HCT116 (cell line): ENCODE data around the gene BMP2K. TPM values are rescaled to one million over a fixed set of nuclear protein-coding genes. Genes with fewer than 3 reads are reported as not detected.

Experiments used
- ATAC-seq: fragments of 200-7000 bp; cut with Tn5 transposase; 2 replicates; pipeline ENCODE4 v1.9.1; 2020; ENCODE audit warnings: mild to moderate bottlenecking, moderate library complexity
- BruUV-seq: library from RNA; stranded (reverse); fragments of 400-500 nt; replicated peaks from 2 replicates; lab custom pipeline; 2021; lab: Mats Ljungman, UMichigan
- CTCF ChIA-PET: fragments of 300-600 bp; sonication (Branson Sonifier 250); formaldehyde crosslinking; loops from one replicate; lab custom pipeline; 2021; ENCODE audit warnings: antibody characterized with exemption; lab: Charles Lee
- POLR2A ChIA-PET: fragments of 300-600, 350-600 bp; sonication (Branson Sonifier 250); formaldehyde crosslinking; loops from one replicate; lab custom pipeline; 2021; ENCODE audit warnings: antibody characterized with exemption; lab: Charles Lee
- RAD21 ChIA-PET, 2 experiments: fragments of 300-600 bp; sonication (Branson Sonifier 250); formaldehyde crosslinking; loops; one replicate each; lab custom pipeline; 2023; ENCODE audit warnings: low total read pairs in 2 of 2; ENCODE audit not compliant: uncharacterized antibody in 2 of 2, unreplicated experiment in 2 of 2, low non-redundant PET in 1 of 2; lab: Charles Lee
- DNase-seq: peaks from one replicate; pipeline ENCODE4 v3.0.0-alpha.2; 2010; ENCODE audit warnings: low read depth, low spot score
- H2AFZ ChIP-seq: fragments of 200-600 bp; shearing (Covaris generic), sonication (generic); 2 replicates; pipeline ENCODE4 v1.6.1; 2017; ENCODE audit warnings: low read depth, mixed run types, mixed read lengths, antibody characterized with exemption, low read length; ENCODE audit not compliant: poor library complexity, severe bottlenecking
- H3K27ac ChIP-seq: 2 replicates; pipeline ENCODE4 v1.5.1; 2012; ENCODE audit warnings: low read depth, low read length
- H3K27me3 ChIP-seq: fragments of 200-600 bp; sonication (generic); 2 replicates; pipeline ENCODE4 v1.6.1; 2016; ENCODE audit warnings: mixed run types, low read length, mixed read lengths; ENCODE audit not compliant: insufficient read depth
- H3K36me3 ChIP-seq, 2 experiments: fragments of 200-500 bp in 1 of 2; fragments of 200-600 bp in 1 of 2; sonication (Bioruptor generic) in 1 of 2; sonication (generic) in 1 of 2; 2 replicates each; pipeline versions ENCODE4 v1.5.1 to v1.6.1; 2014 to 2016; ENCODE audit warnings: low read length in 2 of 2, inconsistent platforms in 1 of 2, mixed read lengths in 1 of 2, mixed run types in 1 of 2; ENCODE audit not compliant: insufficient read depth in 2 of 2, control insufficient read depth in 1 of 2
- H3K4me1 ChIP-seq, 2 experiments: fragments of 200-600 bp in 1 of 2; sonication (generic) in 1 of 2; 2 replicates each; pipeline versions ENCODE4 v1.5.1 to v1.6.1; 2012 to 2017; ENCODE audit warnings: low read length in 2 of 2, inconsistent platforms in 1 of 2, mild to moderate bottlenecking in 1 of 2, mixed read lengths in 1 of 2, mixed run types in 1 of 2, moderate library complexity in 1 of 2; ENCODE audit not compliant: insufficient read depth in 2 of 2, control insufficient read depth in 1 of 2
- H3K4me2 ChIP-seq: fragments of 200-600 bp; sonication (generic); 2 replicates; pipeline ENCODE4 v1.6.1; 2017; ENCODE audit warnings: mixed run types, low read length, mixed read lengths
- H3K4me3 ChIP-seq, 2 experiments: fragments of 200-600 bp in 1 of 2; sonication (generic) in 1 of 2; replicated peaks in 1 of 2; 2 replicates each; pipeline ENCODE4 v1.5.1; 2011 to 2016; ENCODE audit warnings: low read length in 2 of 2, control low read depth in 1 of 2, low read depth in 1 of 2, mild to moderate bottlenecking in 1 of 2, mixed read lengths in 1 of 2, mixed run types in 1 of 2
- H3K79me2 ChIP-seq: fragments of 200-600 bp; sonication (generic); 2 replicates; pipeline ENCODE4 v1.6.1; 2017; ENCODE audit warnings: mild to moderate bottlenecking, mixed run types, low read length, moderate library complexity, mixed read lengths; ENCODE audit not compliant: insufficient read depth
- H3K9ac ChIP-seq: fragments of 200-600 bp; sonication (generic); 2 replicates; pipeline ENCODE4 v1.6.1; 2016; ENCODE audit warnings: low read length, mixed read lengths
- H3K9me2 ChIP-seq: fragments of 200-600 bp; sonication (generic), shearing (Covaris generic); 2 replicates; pipeline ENCODE4 v1.6.1; 2017; ENCODE audit warnings: mixed run types, mild to moderate bottlenecking, moderate library complexity; ENCODE audit not compliant: insufficient read depth
- H3K9me3 ChIP-seq, 2 experiments: fragments of 200-500 bp in 1 of 2; fragments of 200-600 bp in 1 of 2; sonication (Bioruptor generic) in 1 of 2; sonication (generic) in 1 of 2; 2 replicates each; pipeline ENCODE4 v1.6.1; 2014 to 2017; ENCODE audit warnings: low read length in 2 of 2, mixed read lengths in 2 of 2, inconsistent platforms in 1 of 2, low read depth in 1 of 2, mild to moderate bottlenecking in 1 of 2, mixed run types in 1 of 2, moderate library complexity in 1 of 2; ENCODE audit not compliant: control insufficient read depth in 1 of 2, insufficient read depth in 1 of 2
- H4K20me1 ChIP-seq: fragments of 200-600 bp; sonication (generic), shearing (Covaris generic); 2 replicates; pipeline ENCODE4 v1.6.1; 2017; ENCODE audit warnings: mixed run types, mild to moderate bottlenecking, moderate library complexity; ENCODE audit not compliant: insufficient read depth
- CBX3 ChIP-seq: IDR thresholded peaks from 2 replicates; pipeline ENCODE4 v1.6.1; 2012; ENCODE audit warnings: low read depth
- EZH2phosphoT487 ChIP-seq: fragments of 200-600 bp; IDR thresholded peaks from 2 replicates; pipeline ENCODE4 v1.6.1; 2018; ENCODE audit warnings: antibody characterized with exemption, borderline replicate concordance
- SP1 ChIP-seq: IDR thresholded peaks from 2 replicates; pipeline ENCODE4 v1.6.1; 2012; ENCODE audit warnings: low read depth
- SRF ChIP-seq: IDR thresholded peaks from 2 replicates; pipeline ENCODE4 v1.6.1; 2012; ENCODE audit warnings: low read depth
- YY1 ChIP-seq: IDR thresholded peaks from 2 replicates; pipeline ENCODE4 v1.6.1; 2011; ENCODE audit warnings: low read length, low read depth, moderate library complexity, mild to moderate bottlenecking; ENCODE audit not compliant: insufficient replicate concordance; ENCODE audit errors: extremely low read depth
- intact Hi-C: fragments of 100-400 bp; cut with micrococcal nuclease; formaldehyde crosslinking; loops from 2 replicates; pipeline ENCODE4 v1.10.0; 2022
- total RNA-seq: library from RNA; stranded (reverse); gene quantifications from one replicate; pipeline ENCODE4 v1.2.1, GENCODE V29; 2021; ENCODE audit not compliant: unreplicated experiment
- TF ChIP-seq, protein P1 (sequence below): IDR thresholded peaks from 2 replicates; pipeline ENCODE4 v1.6.1; 2012; ENCODE audit warnings: low read depth
- TF ChIP-seq, protein P2 (sequence below): IDR thresholded peaks from 2 replicates; pipeline ENCODE4 v1.6.1; 2011; ENCODE audit warnings: mild to moderate bottlenecking, low read length, moderate library complexity; ENCODE audit not compliant: insufficient replicate concordance; ENCODE audit errors: extremely low read depth
- TF ChIP-seq, protein P3 (sequence below), 3 experiments: fragments of 200-600 bp in 1 of 3; sonication (generic) in 1 of 3; IDR thresholded peaks in 2 of 3; conservative IDR thresholded peaks in 1 of 3; 2 replicates each; pipeline ENCODE4 v1.5.1; 2012 to 2017; ENCODE audit warnings: low read depth in 2 of 3, low read length in 2 of 3, antibody characterized with exemption in 1 of 3, borderline replicate concordance in 1 of 3, control low read depth in 1 of 3, mild to moderate bottlenecking in 1 of 3, mixed read lengths in 1 of 3, mixed run types in 1 of 3, moderate library complexity in 1 of 3; ENCODE audit not compliant: insufficient read depth in 1 of 3
- TF ChIP-seq, protein P4 (sequence below): IDR thresholded peaks from 2 replicates; pipeline ENCODE4 v1.6.1; 2012

Gene BMP2K
- total RNA-seq, 1 experiment from 2014 or later: 27.7 TPM

DNA sequence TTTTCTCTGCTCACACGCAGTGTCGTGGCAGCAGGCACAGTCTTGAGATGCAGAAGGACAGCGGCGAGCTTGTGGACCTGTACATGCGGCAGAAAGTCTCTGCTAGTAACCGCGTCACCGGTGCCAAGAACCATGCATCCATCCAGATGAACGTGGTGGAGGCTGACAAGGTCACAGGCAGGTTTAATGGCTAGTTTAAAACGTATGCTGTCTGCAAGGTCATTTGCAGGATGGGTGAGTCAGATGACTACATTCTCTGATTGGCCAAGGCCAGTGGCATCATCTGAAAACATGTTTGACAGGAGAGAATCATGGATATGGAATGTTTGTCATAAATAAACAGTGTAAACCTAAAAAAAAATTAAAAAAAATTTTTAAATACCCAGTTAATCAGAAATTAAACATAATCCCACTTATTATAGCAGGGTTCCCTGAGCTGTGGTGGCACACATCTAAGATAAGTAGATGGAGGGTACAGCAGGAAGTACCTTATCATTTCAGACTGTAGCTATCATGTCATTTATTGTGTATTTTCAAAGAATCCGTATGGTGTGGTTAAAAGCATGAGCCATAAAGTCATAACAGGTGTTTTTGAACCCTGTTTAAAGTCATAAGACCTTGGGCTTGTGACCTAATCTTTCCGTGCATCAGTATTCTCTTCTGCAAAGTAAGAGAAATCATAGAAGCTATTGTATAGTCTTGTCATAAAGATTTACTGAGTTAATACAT is 7.5 kb upstream of the BMP2K start:
- CTCF ChIA-PET: no interaction called here
- no TSS peak for BruUV-seq
- DNase-seq: no peak
- H3K4me3 ChIP-seq: no peak overlapping the region
- RAD21 ChIA-PET: no interaction called here
- H2AFZ ChIP-seq: no peak overlapping the region
- H4K20me1 ChIP-seq: no peaks in the 10 kb centered on the region
- no peaks in the 10 kb centered on the region for H3K36me3 ChIP-seq
- no peaks in the 10 kb centered on the region for H3K27me3 ChIP-seq
- H3K9me2 ChIP-seq: no peaks in the 10 kb centered on the region
- POLR2A ChIA-PET: no interaction called here
- H3K9ac ChIP-seq: no peak overlapping the region
- no peak overlapping the region for H3K27ac ChIP-seq
- 0 out of 4 replicates have a peak, but pooled peaks cover 0 to 3% of the 10 kb centered on the region in 2 experiments for H3K4me1 ChIP-seq
- TF ChIP-seq YY1 (no peak), SP1 (no peak), CBX3 (no peak), SRF (no peak), EZH2phosphoT487 (no peak)
- TF ChIP-seq, protein P1, sequence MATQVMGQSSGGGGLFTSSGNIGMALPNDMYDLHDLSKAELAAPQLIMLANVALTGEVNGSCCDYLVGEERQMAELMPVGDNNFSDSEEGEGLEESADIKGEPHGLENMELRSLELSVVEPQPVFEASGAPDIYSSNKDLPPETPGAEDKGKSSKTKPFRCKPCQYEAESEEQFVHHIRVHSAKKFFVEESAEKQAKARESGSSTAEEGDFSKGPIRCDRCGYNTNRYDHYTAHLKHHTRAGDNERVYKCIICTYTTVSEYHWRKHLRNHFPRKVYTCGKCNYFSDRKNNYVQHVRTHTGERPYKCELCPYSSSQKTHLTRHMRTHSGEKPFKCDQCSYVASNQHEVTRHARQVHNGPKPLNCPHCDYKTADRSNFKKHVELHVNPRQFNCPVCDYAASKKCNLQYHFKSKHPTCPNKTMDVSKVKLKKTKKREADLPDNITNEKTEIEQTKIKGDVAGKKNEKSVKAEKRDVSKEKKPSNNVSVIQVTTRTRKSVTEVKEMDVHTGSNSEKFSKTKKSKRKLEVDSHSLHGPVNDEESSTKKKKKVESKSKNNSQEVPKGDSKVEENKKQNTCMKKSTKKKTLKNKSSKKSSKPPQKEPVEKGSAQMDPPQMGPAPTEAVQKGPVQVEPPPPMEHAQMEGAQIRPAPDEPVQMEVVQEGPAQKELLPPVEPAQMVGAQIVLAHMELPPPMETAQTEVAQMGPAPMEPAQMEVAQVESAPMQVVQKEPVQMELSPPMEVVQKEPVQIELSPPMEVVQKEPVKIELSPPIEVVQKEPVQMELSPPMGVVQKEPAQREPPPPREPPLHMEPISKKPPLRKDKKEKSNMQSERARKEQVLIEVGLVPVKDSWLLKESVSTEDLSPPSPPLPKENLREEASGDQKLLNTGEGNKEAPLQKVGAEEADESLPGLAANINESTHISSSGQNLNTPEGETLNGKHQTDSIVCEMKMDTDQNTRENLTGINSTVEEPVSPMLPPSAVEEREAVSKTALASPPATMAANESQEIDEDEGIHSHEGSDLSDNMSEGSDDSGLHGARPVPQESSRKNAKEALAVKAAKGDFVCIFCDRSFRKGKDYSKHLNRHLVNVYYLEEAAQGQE: no peak
- TF ChIP-seq, protein P2, sequence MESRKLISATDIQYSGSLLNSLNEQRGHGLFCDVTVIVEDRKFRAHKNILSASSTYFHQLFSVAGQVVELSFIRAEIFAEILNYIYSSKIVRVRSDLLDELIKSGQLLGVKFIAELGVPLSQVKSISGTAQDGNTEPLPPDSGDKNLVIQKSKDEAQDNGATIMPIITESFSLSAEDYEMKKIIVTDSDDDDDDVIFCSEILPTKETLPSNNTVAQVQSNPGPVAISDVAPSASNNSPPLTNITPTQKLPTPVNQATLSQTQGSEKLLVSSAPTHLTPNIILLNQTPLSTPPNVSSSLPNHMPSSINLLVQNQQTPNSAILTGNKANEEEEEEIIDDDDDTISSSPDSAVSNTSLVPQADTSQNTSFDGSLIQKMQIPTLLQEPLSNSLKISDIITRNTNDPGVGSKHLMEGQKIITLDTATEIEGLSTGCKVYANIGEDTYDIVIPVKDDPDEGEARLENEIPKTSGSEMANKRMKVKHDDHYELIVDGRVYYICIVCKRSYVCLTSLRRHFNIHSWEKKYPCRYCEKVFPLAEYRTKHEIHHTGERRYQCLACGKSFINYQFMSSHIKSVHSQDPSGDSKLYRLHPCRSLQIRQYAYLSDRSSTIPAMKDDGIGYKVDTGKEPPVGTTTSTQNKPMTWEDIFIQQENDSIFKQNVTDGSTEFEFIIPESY: no peak
- TF ChIP-seq, protein P3, sequence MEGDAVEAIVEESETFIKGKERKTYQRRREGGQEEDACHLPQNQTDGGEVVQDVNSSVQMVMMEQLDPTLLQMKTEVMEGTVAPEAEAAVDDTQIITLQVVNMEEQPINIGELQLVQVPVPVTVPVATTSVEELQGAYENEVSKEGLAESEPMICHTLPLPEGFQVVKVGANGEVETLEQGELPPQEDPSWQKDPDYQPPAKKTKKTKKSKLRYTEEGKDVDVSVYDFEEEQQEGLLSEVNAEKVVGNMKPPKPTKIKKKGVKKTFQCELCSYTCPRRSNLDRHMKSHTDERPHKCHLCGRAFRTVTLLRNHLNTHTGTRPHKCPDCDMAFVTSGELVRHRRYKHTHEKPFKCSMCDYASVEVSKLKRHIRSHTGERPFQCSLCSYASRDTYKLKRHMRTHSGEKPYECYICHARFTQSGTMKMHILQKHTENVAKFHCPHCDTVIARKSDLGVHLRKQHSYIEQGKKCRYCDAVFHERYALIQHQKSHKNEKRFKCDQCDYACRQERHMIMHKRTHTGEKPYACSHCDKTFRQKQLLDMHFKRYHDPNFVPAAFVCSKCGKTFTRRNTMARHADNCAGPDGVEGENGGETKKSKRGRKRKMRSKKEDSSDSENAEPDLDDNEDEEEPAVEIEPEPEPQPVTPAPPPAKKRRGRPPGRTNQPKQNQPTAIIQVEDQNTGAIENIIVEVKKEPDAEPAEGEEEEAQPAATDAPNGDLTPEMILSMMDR (IDR thresholded peaks at IDR 0.05 in 2 of 3, conservative IDR thresholded peaks at IDR 0.05 in 1 of 3; ENCODE audit: borderline replicate concordance in 1 of 3, insufficient read depth in 1 of 3, low read depth in 2 of 3, low read length in 2 of 3): no peak
- TF ChIP-seq, protein P4, sequence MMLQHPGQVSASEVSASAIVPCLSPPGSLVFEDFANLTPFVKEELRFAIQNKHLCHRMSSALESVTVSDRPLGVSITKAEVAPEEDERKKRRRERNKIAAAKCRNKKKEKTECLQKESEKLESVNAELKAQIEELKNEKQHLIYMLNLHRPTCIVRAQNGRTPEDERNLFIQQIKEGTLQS: no peak
- ATAC-seq: no peak
- intact Hi-C loops: no loop called here
- H3K9me3 ChIP-seq: no peaks in the 10 kb centered on the region
- no peak overlapping the region for H3K4me2 ChIP-seq
- H3K79me2 ChIP-seq: no peaks in the 10 kb centered on the region
